ENCODE measurements around the gene NFAT5. TPM values are rescaled to one million over a fixed set of nuclear protein-coding genes. Genes with fewer than 3 reads are reported as not detected.

Gene NFAT5
- total RNA-seq, 4 donors from 2014 or later: 37.4 to 109 (median 61.7) TPM

DNA sequence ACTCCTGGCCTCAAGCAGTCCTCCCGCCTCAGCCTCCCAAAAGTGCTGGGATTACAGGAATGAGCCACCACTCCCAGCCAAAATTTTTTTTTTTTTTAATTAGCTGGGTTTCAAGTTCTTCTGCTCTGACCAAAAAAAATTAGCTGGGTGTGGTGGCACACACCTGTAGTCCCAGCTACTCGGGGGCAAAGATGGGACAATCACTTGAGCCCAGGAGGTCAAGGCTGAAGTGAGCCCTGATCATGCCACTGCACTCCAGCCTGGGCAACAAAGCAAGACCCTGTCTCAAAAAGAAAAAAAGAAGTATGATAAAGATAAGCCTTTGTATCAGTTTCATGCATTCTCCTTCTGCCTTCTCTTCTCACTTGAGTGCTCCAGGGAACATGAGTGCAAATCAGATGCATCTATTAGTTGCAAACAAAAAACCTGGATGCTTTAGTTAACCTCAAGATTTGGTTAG, 158.7 kb downstream of the NFAT5 start:
- TF ChIP-seq, protein P1, sequence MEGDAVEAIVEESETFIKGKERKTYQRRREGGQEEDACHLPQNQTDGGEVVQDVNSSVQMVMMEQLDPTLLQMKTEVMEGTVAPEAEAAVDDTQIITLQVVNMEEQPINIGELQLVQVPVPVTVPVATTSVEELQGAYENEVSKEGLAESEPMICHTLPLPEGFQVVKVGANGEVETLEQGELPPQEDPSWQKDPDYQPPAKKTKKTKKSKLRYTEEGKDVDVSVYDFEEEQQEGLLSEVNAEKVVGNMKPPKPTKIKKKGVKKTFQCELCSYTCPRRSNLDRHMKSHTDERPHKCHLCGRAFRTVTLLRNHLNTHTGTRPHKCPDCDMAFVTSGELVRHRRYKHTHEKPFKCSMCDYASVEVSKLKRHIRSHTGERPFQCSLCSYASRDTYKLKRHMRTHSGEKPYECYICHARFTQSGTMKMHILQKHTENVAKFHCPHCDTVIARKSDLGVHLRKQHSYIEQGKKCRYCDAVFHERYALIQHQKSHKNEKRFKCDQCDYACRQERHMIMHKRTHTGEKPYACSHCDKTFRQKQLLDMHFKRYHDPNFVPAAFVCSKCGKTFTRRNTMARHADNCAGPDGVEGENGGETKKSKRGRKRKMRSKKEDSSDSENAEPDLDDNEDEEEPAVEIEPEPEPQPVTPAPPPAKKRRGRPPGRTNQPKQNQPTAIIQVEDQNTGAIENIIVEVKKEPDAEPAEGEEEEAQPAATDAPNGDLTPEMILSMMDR (IDR thresholded peaks at IDR 0.05): no peak
- TF ChIP-seq POLR2A (IDR thresholded peaks at IDR 0.05): no peak
- H3K27me3 ChIP-seq: no peaks in the 10 kb centered on the region
- peaks cover 0 to 5% of the 10 kb centered on the region in 2 donors for H3K4me1 ChIP-seq
- H3K9me3 ChIP-seq: no peaks in the 10 kb centered on the region
- H3K4me3 ChIP-seq: no peak overlapping the region
- no peaks in the 10 kb centered on the region for H3K36me3 ChIP-seq
- intact Hi-C loops (cut with DNase I; ENCODE audit: low total_unique reads): no loop called here
- H3K27ac ChIP-seq: peak overlapping the region in 1 of 2 donors; percentile 4
- DNase-seq: no peak

DNA sequence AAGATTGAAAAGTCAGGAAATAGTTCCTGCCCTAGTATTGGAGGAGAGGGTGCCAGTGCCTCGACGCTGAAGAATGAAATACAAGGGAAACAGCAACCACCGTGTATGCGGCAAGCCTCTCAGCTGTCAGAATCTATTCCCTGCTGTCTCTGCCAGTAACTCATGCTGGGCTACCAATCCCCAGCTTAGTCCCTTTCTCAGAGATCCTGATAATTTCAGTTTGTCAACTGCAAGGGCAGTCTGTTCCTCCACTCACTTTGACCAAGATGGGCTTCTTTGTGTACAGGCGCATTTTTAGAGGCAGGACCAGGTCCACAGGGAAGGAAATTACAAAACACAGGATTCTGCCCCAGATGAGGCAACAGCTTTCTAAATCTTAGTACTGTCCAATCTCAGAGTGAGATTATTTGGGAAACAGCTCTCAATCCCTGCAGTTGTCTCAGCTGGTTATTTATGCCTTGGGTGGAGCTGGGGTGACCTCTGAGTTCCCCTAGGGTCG, 159.3 kb downstream of the NFAT5 start:
- TF ChIP-seq, protein P1 (IDR thresholded peaks at IDR 0.05): no peak
- TF ChIP-seq POLR2A (IDR thresholded peaks at IDR 0.05): no peak
- peak overlapping the region; percentile 4 to 76 for H3K27ac ChIP-seq
- intact Hi-C loops (cut with DNase I; ENCODE audit: low total_unique reads): no loop called here
- peaks cover 0 to 5% of the 10 kb centered on the region in 2 donors for H3K4me1 ChIP-seq
- no peak for DNase-seq
- no peak overlapping the region for H3K4me3 ChIP-seq
- H3K36me3 ChIP-seq: no peaks in the 10 kb centered on the region
- no peaks in the 10 kb centered on the region for H3K27me3 ChIP-seq
- no peaks in the 10 kb centered on the region for H3K9me3 ChIP-seq

DNA sequence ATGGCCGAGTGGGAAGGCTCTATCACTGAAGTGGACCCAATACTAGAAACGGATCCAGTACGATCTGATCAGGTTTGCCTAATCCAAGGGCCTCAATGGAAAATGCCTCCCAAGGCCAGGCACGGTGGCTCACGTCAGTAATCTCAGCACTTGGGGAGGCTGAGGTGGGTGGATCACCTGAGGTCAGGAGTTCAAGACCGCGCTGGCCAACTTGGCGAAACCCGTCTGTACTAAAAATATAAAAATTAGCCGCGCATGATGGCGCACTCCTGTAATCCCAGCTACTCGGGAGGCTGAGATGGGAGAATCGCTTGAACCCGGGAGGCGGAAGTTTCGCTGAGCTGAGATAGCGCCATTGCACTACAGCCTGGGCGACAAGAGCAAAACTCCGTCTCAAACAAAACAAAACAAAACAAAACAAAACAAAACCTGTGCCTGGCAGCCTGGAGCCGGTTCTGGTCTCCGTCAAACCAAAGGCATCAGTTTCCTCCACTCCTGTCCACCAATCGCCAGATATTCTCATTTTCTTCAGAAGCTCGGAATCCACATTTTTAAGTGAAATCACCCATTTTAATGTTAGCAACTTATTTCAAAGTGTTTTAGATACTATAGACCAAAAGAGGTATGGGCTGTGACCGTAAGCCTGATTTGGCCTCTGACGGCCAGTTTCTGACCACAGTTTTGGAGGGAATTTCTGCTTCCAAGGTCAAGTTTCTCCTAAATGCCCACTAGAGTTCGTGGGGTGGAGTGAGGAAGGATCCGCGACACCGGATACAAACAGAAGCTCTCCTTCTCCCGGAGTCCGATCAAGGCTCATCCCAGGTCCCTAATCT, 159.9 kb downstream of the NFAT5 start:
- Histone ChIP-seq H3K4me3 (peak overlapping the region; percentile 35 to 45), H3K9me3 (no peaks in the 10 kb centered on the region), H3K36me3 (no peaks in the 10 kb centered on the region), H3K27me3 (no peaks in the 10 kb centered on the region), H3K27ac (peak overlapping the region; percentile 76 to 79), H3K4me1 (peaks cover 0 to 5% of the 10 kb centered on the region in 2 donors)
- intact Hi-C loops (cut with DNase I; ENCODE audit: low total_unique reads): no loop called here
- no peak for TF ChIP-seq POLR2A (IDR thresholded peaks at IDR 0.05)
- TF ChIP-seq, protein P1 (IDR thresholded peaks at IDR 0.05): no peak
- no peak for DNase-seq

- DNase-seq: peak; percentile 91
- Histone ChIP-seq H3K27me3 (no peaks in the 10 kb centered on the region), H3K4me3 (peak within 1 kb of the TSS; percentile 35 to 45), H3K27ac (peak within 1 kb of the TSS; percentile 76 to 79), H3K36me3 (no peaks in the 10 kb centered on the region), H3K4me1 (peaks cover 0 to 5% of the 10 kb centered on the region in 2 donors), H3K9me3 (no peaks in the 10 kb centered on the region)
- TF ChIP-seq, protein P1 (IDR thresholded peaks at IDR 0.05): no peak
- TF ChIP-seq POLR2A (IDR thresholded peaks at IDR 0.05): peak in 1 of 2 donors; percentile 39
- intact Hi-C loops (cut with DNase I; ENCODE audit: low total_unique reads): no loop called here
These were observed 160.7 kb downstream of the NFAT5 start, which contains the start of gene NQO1 for GRCh38 chr16:69726313-69727060. Gene NQO1 (minus strand): TSS chr16:69726560. CDS start chr16:69726439, 121 bp downstream.
